Stomach smooth muscle (tissue), 2 donors: ENCODE data around the gene ICE2.
A peak's percentile ranks its signal among the peaks of the same experiment; 100 is the strongest.

ENCODE experiments used
- H3K27ac ChIP-seq: one replicate; pipeline ENCODE4 v1.7.0; 2013; ENCODE audit warnings: mild to moderate bottlenecking, low read length, inconsistent platforms
- H3K27me3 ChIP-seq, 2 donors: one replicate each; pipeline ENCODE4 v1.7.0; 2013; ENCODE audit warnings: low read length in 2 of 2; ENCODE audit not compliant: insufficient read depth in 2 of 2, control insufficient read depth in 1 of 2
- H3K36me3 ChIP-seq, 2 donors: one replicate each; pipeline ENCODE4 v1.7.0; 2013; ENCODE audit warnings: low read length in 2 of 2; ENCODE audit not compliant: control insufficient read depth in 2 of 2, insufficient read depth in 2 of 2
- H3K4me1 ChIP-seq: one replicate; pipeline ENCODE4 v1.7.0; 2013; ENCODE audit warnings: low read length; ENCODE audit not compliant: control insufficient read depth, insufficient read depth
- H3K4me3 ChIP-seq, 2 donors: one replicate each; pipeline ENCODE4 v1.7.0; 2013; ENCODE audit warnings: low read length in 2 of 2
- H3K9ac ChIP-seq, 2 donors: one replicate each; pipeline ENCODE4 v1.7.0; 2013; ENCODE audit warnings: low read length in 2 of 2, mild to moderate bottlenecking in 1 of 2
- H3K9me3 ChIP-seq, 2 donors: one replicate each; pipeline ENCODE4 v1.7.0; 2013; ENCODE audit warnings: low read length in 2 of 2; ENCODE audit not compliant: control insufficient read depth in 2 of 2
- donor health status: healthy.
- donor health status: Pancreatic carcinoma.

The ICE2 gene

GRCh38 chr15:60379525-60380274, 99.2 kb downstream of the ICE2 start:
- Histone ChIP-seq H3K4me3 (no peak overlapping the region), H3K9ac (no peak overlapping the region), H3K27ac (no peak overlapping the region)

GRCh38 chr15:60379185-60379524, 99.8 kb downstream of the ICE2 start:
- Histone ChIP-seq H3K27me3 (no peaks in the 10 kb centered on the region), H3K9ac (no peak overlapping the region), H3K36me3 (peaks cover 15 to 26% of the 10 kb centered on the region in 2 donors), H3K27ac (no peak overlapping the region), H3K4me1 (peaks cover 33% of the 10 kb centered on the region), H3K4me3 (no peak overlapping the region), H3K9me3 (no peaks in the 10 kb centered on the region)

More at GRCh38 chr15:60379525-60380274, 99.2 kb downstream of the ICE2 start:
- H3K36me3 ChIP-seq = peaks cover 15 to 29% of the 10 kb centered on the region in 2 donors
- no peaks in the 10 kb centered on the region for H3K9me3 ChIP-seq
- H3K27me3 ChIP-seq = no peaks in the 10 kb centered on the region
- H3K4me1 ChIP-seq = peaks cover 28% of the 10 kb centered on the region

GRCh38 chr15:60376677-60377095, 102.3 kb downstream of the ICE2 start:
- Histone ChIP-seq H3K27ac (no peak overlapping the region), H3K36me3 (peaks cover 12 to 26% of the 10 kb centered on the region in 2 donors), H3K9me3 (no peaks in the 10 kb centered on the region), H3K4me1 (peaks cover 51% of the 10 kb centered on the region), H3K4me3 (no peak overlapping the region), H3K27me3 (no peaks in the 10 kb centered on the region), H3K9ac (no peak overlapping the region)

- Histone ChIP-seq H3K36me3 (peaks cover 5 to 18% of the 10 kb centered on the region in 2 donors), H3K27me3 (no peaks in the 10 kb centered on the region), H3K9me3 (no peaks in the 10 kb centered on the region), H3K9ac (peak overlapping the region in 1 of 2 donors; percentile 7), H3K4me3 (no peak overlapping the region), H3K4me1 (peaks cover 64% of the 10 kb centered on the region), H3K27ac (peak overlapping the region; percentile 60)
Measured at GRCh38 chr15:60375306-60375705, 103.6 kb downstream of the ICE2 start.

- peaks cover 60% of the 10 kb centered on the region for H3K4me1 ChIP-seq
- peak overlapping the region; percentile 7 to 42 for H3K9ac ChIP-seq
- peak overlapping the region; percentile 60 for H3K27ac ChIP-seq
- no peaks in the 10 kb centered on the region for H3K27me3 ChIP-seq
- no peaks in the 10 kb centered on the region for H3K9me3 ChIP-seq
- peak overlapping the region in 1 of 2 donors; percentile 44 for H3K4me3 ChIP-seq
- H3K36me3 ChIP-seq = peaks cover under 1 to 17% of the 10 kb centered on the region in 2 donors
Measured at GRCh38 chr15:60374628-60375081, 104.3 kb downstream of the ICE2 start.

- Histone ChIP-seq H3K9ac (peak overlapping the region; percentile 7 to 47), H3K27me3 (no peaks in the 10 kb centered on the region), H3K4me3 (peak overlapping the region in 1 of 2 donors; percentile 44), H3K36me3 (peaks cover 0 to 14% of the 10 kb centered on the region in 2 donors), H3K27ac (peak overlapping the region; percentile 60), H3K9me3 (no peaks in the 10 kb centered on the region), H3K4me1 (peaks cover 60% of the 10 kb centered on the region)
Measured at GRCh38 chr15:60374209-60374608, 104.7 kb downstream of the ICE2 start.

GRCh38 chr15:60373745-60374144, 105.2 kb downstream of the ICE2 start:
- H3K9me3 ChIP-seq = no peaks in the 10 kb centered on the region
- peaks cover 60% of the 10 kb centered on the region for H3K4me1 ChIP-seq
- peak overlapping the region; percentile 60 for H3K27ac ChIP-seq
- H3K36me3 ChIP-seq = peaks cover 0 to 14% of the 10 kb centered on the region in 2 donors
- H3K4me3 ChIP-seq = no peak overlapping the region
- H3K9ac ChIP-seq = no peak overlapping the region
- H3K27me3 ChIP-seq = no peaks in the 10 kb centered on the region

GRCh38 chr15:60373327-60373726, 105.6 kb downstream of the ICE2 start:
- Histone ChIP-seq H3K4me3 (no peak overlapping the region), H3K36me3 (peaks cover 0 to 14% of the 10 kb centered on the region in 2 donors), H3K9ac (no peak overlapping the region), H3K27ac (peak overlapping the region; percentile 60), H3K9me3 (no peaks in the 10 kb centered on the region), H3K27me3 (no peaks in the 10 kb centered on the region), H3K4me1 (peaks cover 60% of the 10 kb centered on the region)

- Histone ChIP-seq H3K36me3 (peaks cover 0 to 14% of the 10 kb centered on the region in 2 donors), H3K4me3 (no peak overlapping the region), H3K4me1 (peaks cover 60% of the 10 kb centered on the region), H3K27me3 (no peaks in the 10 kb centered on the region), H3K9me3 (no peaks in the 10 kb centered on the region), H3K9ac (no peak overlapping the region), H3K27ac (peak overlapping the region; percentile 31)
Measured at GRCh38 chr15:60372756-60373155, 106.2 kb downstream of the ICE2 start.

GRCh38 chr15:60372227-60372626, 106.7 kb downstream of the ICE2 start:
- Histone ChIP-seq H3K4me1 (peaks cover 60% of the 10 kb centered on the region), H3K27me3 (no peaks in the 10 kb centered on the region), H3K27ac (peak overlapping the region; percentile 31), H3K9me3 (no peaks in the 10 kb centered on the region), H3K4me3 (no peak overlapping the region), H3K36me3 (peaks cover 0 to 14% of the 10 kb centered on the region in 2 donors), H3K9ac (no peak overlapping the region)
